ENCODE measurements around the gene CORO2A.
"Not testable (repeated sequence)": the region's sequence is repeated elsewhere in the genome, so short reads cannot be mapped to it uniquely, and the experiment has no call there.

Gene CORO2A

GRCh38 chr9:98083566-98084183 is 108.8 kb downstream of the CORO2A start:
- DNase-seq (ENCODE audit: low read depth in 3 of 3): no peak

GRCh38 chr9:98083061-98083501 is 109.4 kb downstream of the CORO2A start:
- no peak for DNase-seq (ENCODE audit: low read depth in 3 of 3)

GRCh38 chr9:98081477-98082219 is 110.8 kb downstream of the CORO2A start:
- DNase-seq (ENCODE audit: low read depth in 3 of 3): peak in 1 of 3 donors; percentile 56

GRCh38 chr9:98080780-98081179 is 111.7 kb downstream of the CORO2A start:
- no peak for DNase-seq (ENCODE audit: low read depth in 3 of 3)

GRCh38 chr9:98080326-98080725 is 112.1 kb downstream of the CORO2A start:
- no peak for DNase-seq (ENCODE audit: low read depth in 3 of 3)

GRCh38 chr9:98078895-98079294 is 113.5 kb downstream of the CORO2A start:
- DNase-seq (ENCODE audit: low read depth in 3 of 3): no peak

GRCh38 chr9:98076514-98076890 is 115.9 kb downstream of the CORO2A start:
- not testable (repeated sequence) for DNase-seq (ENCODE audit: low read depth in 3 of 3)

GRCh38 chr9:98075332-98075805 is 117.1 kb downstream of the CORO2A start:
- DNase-seq (ENCODE audit: low read depth in 3 of 3): no peak

GRCh38 chr9:98074115-98074990 is 118.1 kb downstream of the CORO2A start:
- peak; percentile 34 to 47 (median 46) for DNase-seq (ENCODE audit: low read depth in 3 of 3)

- DNase-seq (ENCODE audit: low read depth in 3 of 3): no peak
Measured at GRCh38 chr9:98071737-98072136, 120.7 kb downstream of the CORO2A start.

Data from stimulated activated CD4-positive, alpha-beta T cell treated with anti-CD3 and anti-CD28 coated beads, TNF-alpha, amount 100 ng/mL, for 48 hours (primary cell).